GM19455 (cell line): ENCODE results near the gene HIRA.
"Not testable (repeated sequence)": the region's sequence is repeated elsewhere in the genome, so short reads cannot be mapped to it uniquely, and the experiment has no call there.

ENCODE experiments used
- ATAC-seq: cut with Tn5 transposase; IDR thresholded peaks from one replicate; pipeline ENCODE4 v1.9.1; 2021; ENCODE audit not compliant: unreplicated experiment

Gene HIRA

DNA sequence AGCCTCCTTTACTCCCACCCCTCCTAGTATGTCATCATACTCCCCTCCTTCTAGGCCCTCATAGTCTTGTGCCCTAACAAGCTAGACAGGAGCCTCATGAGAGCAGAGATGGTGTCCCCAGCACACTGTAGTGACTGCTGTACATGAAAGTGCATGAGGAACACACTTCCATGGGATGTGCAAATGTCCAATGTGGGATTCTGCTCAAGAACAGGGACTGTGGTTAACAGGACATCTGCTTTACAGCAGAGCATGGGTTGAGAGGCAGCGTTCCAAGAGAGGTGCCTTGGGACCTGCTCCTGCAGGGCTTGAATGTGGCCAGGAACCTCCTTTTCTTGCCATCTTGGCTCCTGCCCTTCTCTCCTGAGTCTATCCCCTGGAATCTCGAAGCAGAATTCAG lies 45.3 kb downstream of the HIRA start:
- no peak for ATAC-seq

DNA sequence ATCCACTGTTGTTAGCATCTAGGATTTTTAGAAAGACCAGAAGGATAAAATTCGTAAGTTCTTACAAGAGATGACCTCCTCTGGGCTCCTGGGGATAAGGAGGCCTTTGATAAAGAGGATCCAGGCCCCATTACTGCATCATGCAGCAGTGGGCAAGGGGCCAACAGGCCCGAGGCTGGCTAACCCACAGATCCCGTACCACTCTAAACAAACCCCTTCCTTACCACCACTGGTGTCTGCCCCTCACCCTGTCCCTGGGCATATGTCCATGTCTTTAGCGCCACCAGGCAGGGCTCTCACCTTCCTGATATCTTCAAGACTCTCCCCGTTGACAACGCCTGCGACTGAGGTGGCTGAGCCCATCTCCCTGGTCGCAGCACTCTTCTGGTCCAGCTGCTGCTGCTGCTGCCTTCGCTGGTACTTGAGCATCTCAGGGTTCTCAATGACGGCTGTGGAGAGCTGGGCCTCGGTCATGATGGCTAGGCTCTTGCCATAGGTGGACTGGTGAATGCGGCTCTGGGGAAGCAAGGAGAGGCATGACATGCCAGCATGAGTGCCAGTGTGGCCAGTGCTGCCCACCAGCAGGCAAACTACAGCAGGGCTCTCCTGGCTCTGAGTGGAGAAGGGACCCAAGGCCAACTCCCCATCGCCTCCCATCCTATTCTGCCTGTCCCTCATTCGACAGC lies 46.2 kb downstream of the HIRA start:
- ATAC-seq, result no peak

DNA sequence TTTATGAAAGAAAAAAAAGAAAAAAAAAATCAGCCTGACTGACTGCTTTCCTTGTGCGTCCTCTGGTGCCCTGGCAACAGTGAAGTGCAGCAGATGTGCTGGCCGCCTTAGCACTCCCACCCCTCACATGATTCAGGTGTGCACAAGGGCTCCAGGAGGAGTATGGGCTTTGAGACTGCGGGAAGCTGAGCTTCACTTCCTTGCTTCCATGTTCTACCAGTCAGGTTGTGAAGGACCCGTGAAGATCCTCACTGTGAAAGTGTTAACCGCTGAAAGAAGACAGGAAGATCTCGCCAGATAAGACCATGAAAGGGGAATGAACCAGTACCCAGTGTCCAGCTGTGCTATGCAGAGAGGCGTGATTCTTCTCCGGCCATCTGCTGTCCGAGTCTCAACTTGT lies 48.2 kb downstream of the HIRA start:
- ATAC-seq, result no peak

DNA sequence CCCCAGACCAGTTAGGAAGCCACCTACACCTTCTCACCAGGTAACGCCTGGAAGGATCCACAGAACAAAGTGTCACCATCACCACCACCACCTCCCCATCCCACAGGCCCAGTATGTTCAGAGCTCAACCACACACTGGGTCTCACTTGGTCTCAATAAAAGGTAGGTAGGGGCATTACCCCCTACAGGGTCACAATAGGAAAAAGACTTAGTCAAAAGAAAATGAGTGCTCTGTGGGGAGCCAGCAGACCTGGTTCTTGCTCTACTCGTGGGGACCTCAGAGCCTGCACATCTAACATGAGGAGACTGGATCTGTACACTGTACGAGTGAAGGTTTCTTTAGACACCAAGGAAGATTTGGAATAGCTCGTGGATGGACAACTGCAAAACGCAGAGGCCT lies 49.3 kb downstream of the HIRA start:
- ATAC-seq, result no peak

DNA sequence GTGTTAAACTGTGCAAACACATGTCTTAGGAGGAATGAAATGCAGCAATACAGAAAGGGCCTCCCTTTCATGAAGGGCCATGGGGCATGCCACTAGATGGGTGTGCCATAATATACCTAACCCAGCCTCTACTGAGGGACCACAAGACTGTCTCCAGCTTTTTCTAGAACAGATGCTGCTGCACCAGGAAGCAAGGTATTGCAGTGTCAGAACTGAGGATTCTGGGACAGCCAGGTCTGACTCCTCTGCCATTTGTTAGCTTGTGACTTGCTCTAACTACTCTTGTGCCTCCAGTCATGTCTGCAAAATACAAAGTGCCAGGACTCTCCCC lies 53.2 kb downstream of the HIRA start:
- ATAC-seq, result no peak

DNA sequence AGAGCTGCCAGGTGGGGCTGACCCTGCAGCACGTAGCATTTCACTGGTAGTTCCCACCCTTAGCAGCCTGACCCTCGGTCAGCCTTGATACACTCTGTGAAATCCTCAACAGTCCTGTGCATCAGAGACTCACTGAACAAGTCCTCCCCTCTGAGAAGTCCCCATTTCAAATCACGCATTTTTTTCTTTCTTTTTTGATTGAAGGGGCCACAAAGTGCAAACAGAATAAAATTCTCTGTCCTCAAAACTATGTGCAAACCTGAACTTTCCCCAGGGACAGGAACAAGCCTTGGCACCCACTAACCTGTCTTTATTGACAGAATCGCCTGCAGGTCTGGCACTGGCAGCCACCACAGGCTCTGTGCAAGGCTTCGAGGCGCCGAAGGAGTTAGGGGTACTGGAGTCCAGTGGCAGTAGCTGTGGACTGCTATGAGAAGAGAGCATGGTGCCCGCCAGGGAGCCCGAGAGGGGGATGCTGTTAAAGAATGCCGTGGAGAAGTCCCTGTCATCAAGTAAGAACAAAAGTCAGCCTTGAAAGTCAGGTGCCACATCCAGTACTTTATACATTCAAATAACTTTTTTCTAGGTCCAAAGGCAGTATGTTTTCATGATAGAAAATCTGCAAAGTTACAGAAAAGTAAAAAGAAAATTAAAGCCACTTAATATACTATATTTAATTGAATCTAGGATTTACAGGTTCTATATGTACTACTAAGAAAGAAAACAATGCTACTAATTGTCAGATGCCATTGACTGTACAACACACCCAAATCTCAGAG lies 53.8 kb downstream of the HIRA start:
- ATAC-seq, result no peak

DNA sequence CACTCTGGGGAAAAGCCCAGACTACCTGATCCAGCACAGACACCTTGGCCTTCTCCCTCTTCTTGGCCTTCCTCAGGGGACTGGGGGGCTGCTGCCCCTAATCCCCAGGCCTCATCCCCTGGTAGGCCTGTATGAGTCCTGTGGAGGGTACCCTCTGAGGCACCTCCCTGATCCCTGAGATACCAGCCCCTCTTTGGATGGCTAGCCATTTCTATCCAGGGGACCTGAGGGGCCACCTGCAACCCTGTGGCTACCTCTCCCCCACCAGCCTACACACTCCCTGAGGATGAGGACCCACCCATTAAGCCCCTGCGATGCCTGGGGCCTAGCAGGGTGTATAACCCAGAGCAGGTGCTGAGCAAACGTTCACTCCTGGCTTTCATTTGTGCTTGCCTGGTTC lies 54.6 kb downstream of the HIRA start:
- no peak for ATAC-seq

DNA sequence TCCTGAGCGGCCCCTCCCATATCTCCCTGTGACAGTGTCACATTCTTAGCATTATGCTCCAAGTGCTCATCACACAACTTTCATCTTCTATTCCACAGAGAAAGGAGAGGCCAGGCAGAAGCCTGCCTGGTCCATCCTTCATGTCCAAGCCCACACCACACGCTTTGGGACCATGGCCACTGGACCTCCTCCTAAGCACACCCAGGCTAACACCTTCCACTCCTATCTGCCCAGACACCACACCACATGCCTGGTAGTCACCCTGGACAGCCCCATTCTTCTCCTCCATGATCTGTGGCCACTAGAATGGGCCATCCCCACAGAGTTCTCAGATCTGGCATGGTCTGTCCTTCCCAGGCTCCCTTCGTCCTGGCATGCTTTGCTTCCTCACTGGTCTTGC lies 55.3 kb downstream of the HIRA start:
- no peak for ATAC-seq

DNA sequence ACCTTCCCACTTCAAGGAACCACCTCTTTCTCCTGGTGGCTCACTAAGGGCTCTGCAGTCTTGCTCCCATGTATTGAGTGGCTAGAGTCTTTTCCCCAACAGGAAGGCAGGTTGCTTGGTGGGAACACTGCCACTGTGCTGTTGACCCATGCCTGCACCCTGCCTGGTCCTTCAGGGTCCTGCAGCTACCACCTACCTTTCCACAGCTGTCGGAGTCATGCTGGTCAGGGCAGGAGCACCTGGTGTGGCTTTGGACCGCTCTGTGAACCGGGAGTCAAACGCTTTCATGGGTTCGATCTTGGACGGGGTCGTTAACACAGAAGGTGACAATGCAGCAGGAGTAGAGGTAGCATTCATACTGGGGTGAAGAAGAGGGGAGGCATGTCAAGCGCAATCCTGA lies 56.1 kb downstream of the HIRA start:
- no peak for ATAC-seq

DNA sequence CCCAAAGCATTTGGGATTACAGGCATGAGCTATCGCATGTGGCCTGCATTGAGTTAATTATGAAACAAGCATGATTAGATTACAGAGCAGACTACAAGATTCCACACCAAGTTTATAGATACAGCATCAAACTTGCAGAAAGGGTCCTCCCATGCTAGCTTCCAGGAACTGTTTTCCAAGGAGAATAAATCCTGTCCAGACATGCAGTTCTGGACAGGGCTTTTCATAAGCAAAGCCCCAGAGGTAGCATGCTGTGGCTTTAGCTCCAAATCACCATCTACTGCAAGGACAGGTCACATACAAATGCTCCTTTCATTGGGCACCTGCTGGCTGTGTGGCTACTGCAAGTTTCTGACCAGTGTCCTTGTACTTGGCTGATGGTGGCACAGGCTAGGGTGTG lies 57.1 kb downstream of the HIRA start:
- ATAC-seq, result no peak

DNA sequence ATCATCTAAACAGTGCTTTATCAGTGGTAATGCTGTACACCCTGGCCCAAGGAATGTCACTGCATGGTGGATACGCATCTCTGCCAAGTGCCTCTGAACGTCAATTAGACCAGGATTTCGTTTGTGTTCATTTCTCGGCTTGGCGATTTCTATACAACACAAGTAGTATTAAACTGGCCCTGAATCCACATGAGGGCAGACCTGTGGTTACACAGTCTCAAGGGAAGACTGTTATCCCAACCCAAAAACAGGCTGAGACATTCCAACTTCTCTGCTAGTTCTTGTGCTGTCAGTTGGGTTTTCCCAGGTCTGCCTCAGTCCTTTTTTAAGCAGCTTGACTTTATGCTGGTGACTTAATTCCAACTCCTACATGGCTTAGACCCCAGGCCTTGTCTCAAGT lies 58.1 kb downstream of the HIRA start:
- no peak for ATAC-seq

DNA sequence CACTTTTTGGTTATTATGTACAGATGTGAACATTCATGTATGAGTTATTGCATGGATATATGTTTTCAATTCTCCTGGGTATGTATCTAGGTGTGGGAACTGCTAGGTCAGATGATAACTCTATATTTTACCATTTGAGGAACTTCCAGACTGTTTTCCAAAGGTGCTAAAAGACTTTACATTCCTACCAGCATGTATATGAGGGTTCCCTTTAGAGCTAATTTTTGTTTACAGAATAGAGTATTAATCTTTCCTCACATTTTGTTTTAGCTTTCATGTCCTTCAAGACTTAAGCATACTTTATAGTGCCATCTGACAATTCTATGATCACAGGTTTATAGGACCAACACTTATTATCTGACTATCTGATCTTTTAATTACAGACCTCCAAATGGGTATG lies 59.6 kb downstream of the HIRA start:
- ATAC-seq, result no peak

DNA sequence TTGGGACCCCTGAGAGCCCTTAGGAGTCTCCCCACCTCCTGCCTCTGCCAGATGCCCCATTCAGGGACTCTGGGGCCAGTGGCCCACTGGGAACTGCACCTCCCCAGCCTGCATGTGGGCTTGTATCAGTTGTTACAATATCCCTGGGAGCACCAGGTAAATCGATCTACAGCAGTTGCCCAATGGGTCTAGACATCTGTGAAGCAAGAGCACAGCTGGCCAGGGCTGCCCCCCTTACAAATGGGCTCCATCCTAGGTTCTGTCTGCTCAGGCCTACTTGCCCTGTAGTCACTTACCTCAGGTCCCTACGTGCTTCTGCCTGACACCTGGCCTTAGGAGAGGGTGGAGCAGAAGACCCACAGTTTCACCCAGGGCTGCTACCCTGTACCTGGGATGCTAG lies 62.7 kb downstream of the HIRA start:
- no peak for ATAC-seq

DNA sequence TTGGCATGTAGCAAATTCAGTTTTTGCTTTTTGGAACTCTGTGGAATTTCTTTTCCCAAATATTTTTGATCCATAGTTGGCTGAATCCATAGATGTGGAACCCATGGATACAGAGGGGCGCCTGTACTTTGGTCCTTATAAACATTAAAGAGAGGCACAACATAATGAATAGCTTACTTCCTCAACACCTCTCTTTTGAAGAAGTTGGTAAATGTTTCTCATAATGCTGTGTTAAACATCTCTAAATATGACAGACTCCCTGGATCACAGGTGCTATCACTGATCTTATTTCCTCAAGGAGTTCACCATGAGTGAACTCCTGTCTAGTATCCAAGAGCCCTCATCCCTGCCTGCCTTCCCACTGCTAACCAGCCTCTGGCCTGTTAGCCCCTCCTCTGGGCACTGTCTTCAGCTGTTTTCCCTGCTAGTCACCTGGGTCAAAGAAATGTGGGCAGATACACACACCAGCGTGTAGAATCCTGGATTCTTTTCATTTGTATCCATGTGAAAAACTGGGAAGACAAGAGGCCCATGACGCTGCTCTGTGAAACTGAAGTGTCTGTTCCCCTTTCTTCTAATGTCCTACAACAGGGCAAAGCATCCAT lies 63.7 kb downstream of the HIRA start:
- no peak for ATAC-seq

DNA sequence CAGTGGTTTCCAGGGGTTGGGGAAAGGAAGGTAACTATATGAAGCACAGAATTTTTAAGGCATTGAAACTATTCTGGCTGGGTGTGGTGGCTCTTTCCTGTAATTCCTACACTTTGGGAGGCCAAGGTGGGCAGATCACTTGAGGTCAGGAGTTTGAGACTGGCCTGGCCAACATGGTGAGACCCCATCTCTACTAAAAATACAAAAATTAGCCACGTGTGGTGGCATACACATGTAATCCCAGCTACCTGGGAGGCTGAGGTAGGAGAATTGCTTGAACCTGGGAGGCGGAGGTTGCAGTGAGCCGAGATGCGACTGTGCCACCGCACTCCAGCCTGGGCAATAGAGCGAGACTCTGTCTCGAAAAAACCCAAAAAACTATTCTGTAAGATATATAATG lies 68.0 kb downstream of the HIRA start:
- ATAC-seq, result not testable (repeated sequence)

DNA sequence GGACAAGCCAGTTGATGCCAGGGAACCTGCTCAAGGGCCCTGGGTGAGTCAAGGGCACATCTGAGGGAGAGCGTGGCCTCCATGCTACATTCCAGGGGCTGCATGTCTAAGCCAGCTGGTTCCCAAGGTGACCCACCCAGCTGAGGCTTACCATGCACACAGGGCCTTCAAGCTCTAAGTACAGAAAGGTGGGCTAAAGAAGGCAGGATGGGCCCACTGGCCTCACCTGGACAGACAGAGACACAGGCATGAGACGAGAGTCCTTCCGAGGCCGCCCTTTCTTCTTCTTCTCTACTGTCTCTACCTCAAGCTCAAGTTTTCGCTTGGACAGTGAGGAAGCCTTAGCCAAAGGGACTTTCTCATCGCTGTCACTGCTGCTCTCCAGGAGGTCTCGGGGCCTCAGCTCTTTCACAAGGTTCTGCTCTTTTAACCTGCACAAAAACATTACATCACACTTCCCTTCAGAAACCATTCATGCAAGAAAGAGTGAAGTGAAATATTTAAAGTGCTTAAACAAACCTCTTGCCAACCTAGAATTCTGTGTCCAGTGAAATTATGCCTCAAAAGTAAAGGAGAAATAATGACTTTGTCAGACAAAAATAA lies 69.9 kb downstream of the HIRA start:
- peak; percentile 77 for ATAC-seq

DNA sequence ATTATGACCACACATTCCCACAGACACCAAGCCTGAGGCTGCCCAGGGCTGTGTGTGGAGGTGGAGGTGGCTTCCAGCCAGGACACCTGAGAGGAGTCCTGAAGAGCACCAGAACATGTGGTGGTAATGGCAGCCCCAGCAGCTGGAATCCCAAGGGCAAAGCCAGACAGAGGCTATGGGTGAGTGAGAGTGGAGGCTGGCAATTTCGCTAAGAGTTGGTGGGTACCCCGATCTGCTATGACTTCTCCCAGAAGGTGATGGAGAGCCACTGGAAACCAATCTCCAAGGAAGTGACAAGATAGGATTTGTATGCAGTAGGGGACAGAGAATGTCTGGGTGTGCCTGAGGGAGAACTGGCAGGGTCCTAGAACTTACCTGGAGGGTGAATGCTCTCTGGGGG lies 70.7 kb downstream of the HIRA start:
- no peak for ATAC-seq

DNA sequence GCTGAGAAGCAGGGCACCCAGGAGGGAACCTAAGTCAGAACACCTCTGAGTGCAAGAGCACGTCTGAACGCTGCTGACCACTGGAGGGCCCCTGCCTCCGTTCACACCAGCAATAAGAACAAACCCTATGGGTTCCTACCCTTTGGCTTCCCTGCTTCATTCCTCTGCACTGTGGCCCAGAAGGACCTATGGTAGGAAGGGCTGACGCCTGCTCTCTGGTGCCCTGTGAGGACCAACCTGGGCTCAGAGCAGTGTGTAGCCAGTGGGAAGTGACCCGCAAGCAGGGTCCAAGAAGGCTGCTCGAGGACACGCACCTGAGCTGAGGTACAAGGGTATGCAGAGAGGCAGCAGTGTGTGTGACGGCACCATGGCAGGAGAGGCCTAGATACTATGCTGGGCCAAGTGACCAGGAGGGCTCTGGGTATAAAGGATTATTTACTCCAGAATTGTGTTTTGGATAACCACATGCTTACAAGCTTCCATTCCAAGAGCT lies 71.2 kb downstream of the HIRA start:
- no peak for ATAC-seq

DNA sequence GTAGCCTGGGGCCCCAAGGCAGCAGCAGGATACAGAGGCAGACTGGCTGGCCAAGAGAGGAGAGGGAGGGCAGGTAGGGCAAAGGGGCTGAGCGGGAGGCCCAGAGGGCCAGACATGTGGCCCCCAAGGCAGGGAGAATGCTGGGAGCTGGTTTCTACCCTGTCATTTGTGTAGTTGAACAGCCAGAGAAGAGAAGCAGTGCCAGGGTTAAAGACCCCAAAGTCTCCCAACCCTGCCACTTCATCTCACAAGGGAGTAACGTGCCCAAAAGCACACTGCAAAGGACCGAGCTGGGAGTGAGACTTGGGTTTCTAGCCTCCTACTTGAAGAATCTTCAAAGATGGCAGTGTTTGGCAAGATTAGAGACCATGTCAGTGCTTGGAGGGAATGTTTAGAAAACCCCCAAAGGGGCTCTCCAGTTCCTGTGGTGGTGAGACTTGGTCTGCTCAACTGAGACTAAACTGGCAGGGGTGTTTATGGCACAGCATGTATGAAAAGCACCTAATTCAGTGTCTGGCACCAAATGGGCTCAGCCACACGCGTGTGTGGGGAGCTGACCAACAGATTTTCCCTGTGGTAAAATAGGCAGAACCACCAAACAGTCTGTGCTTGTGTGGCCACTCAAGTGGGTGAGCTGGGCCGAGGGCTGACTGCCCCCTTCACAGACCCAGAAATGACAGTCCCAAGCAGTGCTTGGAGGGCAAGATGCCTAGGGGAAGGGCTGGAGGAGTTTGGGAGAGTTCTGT lies 71.8 kb downstream of the HIRA start:
- ATAC-seq, result no peak

DNA sequence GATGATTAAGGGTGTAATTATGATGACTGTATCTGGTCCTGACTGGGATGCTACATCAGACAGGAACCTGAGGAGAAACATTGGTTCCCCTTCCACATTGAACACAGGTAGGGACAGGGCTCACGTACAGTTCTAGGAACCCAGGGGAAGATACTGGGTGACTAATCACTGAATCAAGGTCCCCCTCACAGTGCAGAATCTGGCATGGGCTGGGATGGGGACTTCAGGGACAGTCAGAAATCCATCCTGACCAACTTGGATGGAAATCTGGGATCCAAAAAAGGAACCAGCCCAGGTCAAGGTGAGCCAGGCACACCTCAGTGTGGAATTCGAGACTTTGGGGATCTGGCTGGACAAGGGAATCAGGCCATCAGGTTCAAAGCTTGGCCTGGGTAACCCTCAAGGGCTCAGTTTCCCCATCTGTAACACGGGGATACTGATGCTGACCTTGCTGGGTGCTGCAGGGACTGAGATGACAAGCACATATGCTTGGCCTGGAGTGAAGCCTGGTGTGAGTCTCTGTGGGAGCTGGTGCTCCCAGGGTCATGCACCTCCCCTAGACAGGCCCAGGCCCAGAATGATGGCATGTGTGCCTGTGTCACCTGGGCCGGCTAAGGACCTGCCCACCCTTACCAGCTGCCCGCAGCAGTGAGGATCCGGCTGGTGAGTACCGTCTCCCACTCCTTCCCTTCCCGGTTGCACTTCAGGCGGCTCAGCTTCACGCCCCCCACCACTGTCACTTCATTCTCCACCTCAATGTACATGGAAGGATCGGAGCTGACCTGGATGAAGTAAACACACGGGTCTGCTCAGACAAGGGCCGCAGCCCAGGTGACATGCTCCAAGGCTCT lies 72.6 kb downstream of the HIRA start:
- no peak for ATAC-seq
